Activated CD8-positive, alpha-beta memory T cell treated with anti-CD3 and anti-CD28 coated beads for 48 hours (primary cell): Measurements from ENCODE around the gene AGTR1.
"Not testable (repeated sequence)": the region's sequence is repeated elsewhere in the genome, so short reads cannot be mapped to it uniquely, and the experiment has no call there.

Experiments used
- DNase-seq, 3 experiments: peaks; one replicate each; pipeline ENCODE4 v3.0.0-alpha.2; 2020; ENCODE audit warnings: low read depth in 2 of 3, low spot score in 2 of 3

The AGTR1 gene

GRCh38 chr3:148758303-148758884 is 60.7 kb downstream of the AGTR1 start:
- no peak for DNase-seq

- no peak for DNase-seq
Measured at GRCh38 chr3:148759430-148759829, 61.7 kb downstream of the AGTR1 start.

GRCh38 chr3:148763156-148763680 is 65.5 kb downstream of the AGTR1 start:
- no peak for DNase-seq

- no peak for DNase-seq
Measured at GRCh38 chr3:148763986-148764935, 66.6 kb downstream of the AGTR1 start.

GRCh38 chr3:148772361-148772760 is 74.7 kb downstream of the AGTR1 start:
- DNase-seq = no peak

- DNase-seq = no peak
Measured at GRCh38 chr3:148772835-148773234, 75.1 kb downstream of the AGTR1 start.

GRCh38 chr3:148773805-148774204 is 76.1 kb downstream of the AGTR1 start:
- DNase-seq = no peak

GRCh38 chr3:148778926-148779325 is 81.2 kb downstream of the AGTR1 start:
- no peak for DNase-seq

GRCh38 chr3:148785026-148785425 is 87.3 kb downstream of the AGTR1 start:
- not testable (repeated sequence) for DNase-seq

GRCh38 chr3:148786159-148786558 is 88.5 kb downstream of the AGTR1 start:
- not testable (repeated sequence) for DNase-seq

GRCh38 chr3:148789146-148789545 is 91.4 kb downstream of the AGTR1 start:
- no peak for DNase-seq

GRCh38 chr3:148789906-148790305 is 92.2 kb downstream of the AGTR1 start:
- DNase-seq = no peak

- DNase-seq = no peak
Measured at GRCh38 chr3:148790370-148790769, 92.7 kb downstream of the AGTR1 start.

GRCh38 chr3:148790851-148791735 is 93.4 kb downstream of the AGTR1 start:
- no peak for DNase-seq

GRCh38 chr3:148791920-148792319 is 94.2 kb downstream of the AGTR1 start:
- DNase-seq = no peak

GRCh38 chr3:148792516-148792915 is 94.8 kb downstream of the AGTR1 start:
- DNase-seq = no peak
